CD4-positive, CD25-positive, alpha-beta regulatory T cell (primary cell): ENCODE results near the gene ISOC2. TPM values are rescaled to one million over a fixed set of nuclear protein-coding genes. Genes with fewer than 3 reads are reported as not detected.

Source experiments
- ATAC-seq, 2 donors: fragments of 150-1000 bp; cut with Tn5 transposase; one replicate each; pipeline ENCODE4 v1.10.0; 2021; ENCODE audit warnings: low read depth in 2 of 2, moderate number of reproducible peaks in 2 of 2, moderate library complexity in 1 of 2
- DNase-seq, 3 donors: peaks; one replicate each; pipeline versions ENCODE4 v3.0.0 to v3.0.0-alpha.2; 2012 to 2022; ENCODE audit warnings: mixed read lengths in 1 of 3
- H3K27ac ChIP-seq: one replicate; pipeline ENCODE4 v1.7.0; 2013; ENCODE audit warnings: mild to moderate bottlenecking, low read length; ENCODE audit not compliant: insufficient read depth, poor library complexity, severe bottlenecking
- H3K27me3 ChIP-seq: one replicate; pipeline ENCODE4 v1.7.0; 2013; ENCODE audit warnings: low read length; ENCODE audit not compliant: control insufficient read depth, insufficient read depth
- H3K36me3 ChIP-seq: one replicate; pipeline ENCODE4 v1.7.0; 2013; ENCODE audit warnings: mild to moderate bottlenecking, low read length, moderate library complexity; ENCODE audit not compliant: control insufficient read depth, insufficient read depth
- H3K4me1 ChIP-seq: 2 replicates; pipeline ENCODE4 v1.7.0; 2013; ENCODE audit warnings: mild to moderate bottlenecking, low read length; ENCODE audit not compliant: insufficient read depth, control insufficient read depth, poor library complexity, severe bottlenecking
- H3K4me3 ChIP-seq: one replicate; pipeline ENCODE4 v1.7.0; 2013; ENCODE audit warnings: low read depth, mild to moderate bottlenecking, low read length, moderate library complexity
- H3K9me3 ChIP-seq, 2 experiments: 1 replicate in 1 of 2; 2 replicates in 1 of 2; pipeline ENCODE4 v1.7.0; 2013; ENCODE audit warnings: low read length in 2 of 2, mild to moderate bottlenecking in 1 of 2, moderate library complexity in 1 of 2; ENCODE audit not compliant: control insufficient read depth in 2 of 2
- H3K27ac Mint-ChIP-seq, 3 donors: one replicate each; pipeline ENCODE4 v1.8.0; 2020 to 2022; ENCODE audit warnings: mild to moderate bottlenecking in 3 of 3, mixed read lengths in 3 of 3, moderate library complexity in 2 of 3
- H3K27me3 Mint-ChIP-seq: one replicate; pipeline ENCODE4 v1.8.0; 2022; ENCODE audit warnings: mild to moderate bottlenecking, mixed read lengths
- H3K36me3 Mint-ChIP-seq: one replicate; pipeline ENCODE4 v1.8.0; 2020; ENCODE audit warnings: mixed read lengths
- H3K4me1 Mint-ChIP-seq, 4 donors: one replicate each; pipeline ENCODE4 v1.8.0; 2020 to 2022; ENCODE audit warnings: mixed read lengths in 4 of 4, mild to moderate bottlenecking in 1 of 4
- H3K4me3 Mint-ChIP-seq, 4 donors: one replicate each; pipeline ENCODE4 v1.8.0; 2020 to 2022; ENCODE audit warnings: mild to moderate bottlenecking in 4 of 4, mixed read lengths in 4 of 4, moderate library complexity in 3 of 4
- H3K9me3 Mint-ChIP-seq, 7 donors: one replicate each; pipeline ENCODE4 v1.8.0; 2020 to 2022; ENCODE audit warnings: mixed read lengths in 7 of 7, mild to moderate bottlenecking in 3 of 7, moderate library complexity in 2 of 7
- polyA plus RNA-seq, 4 donors: library from polyadenylated mRNA; unstranded; fragments of 300-500 nt; fragmentation: Illumina TruSeq; gene quantifications; one replicate each; pipeline ENCODE4 v1.2.3, GENCODE V29; 2021
- total RNA-seq: library from RNA; stranded (reverse); gene quantifications from one replicate; pipeline ENCODE4 v1.2.3, GENCODE V29; 2022

The ISOC2 gene
- total and polyA plus RNA-seq, 5 donors from 2014 or later: 6.3 to 34.1 (median 24.9) TPM

DNA sequence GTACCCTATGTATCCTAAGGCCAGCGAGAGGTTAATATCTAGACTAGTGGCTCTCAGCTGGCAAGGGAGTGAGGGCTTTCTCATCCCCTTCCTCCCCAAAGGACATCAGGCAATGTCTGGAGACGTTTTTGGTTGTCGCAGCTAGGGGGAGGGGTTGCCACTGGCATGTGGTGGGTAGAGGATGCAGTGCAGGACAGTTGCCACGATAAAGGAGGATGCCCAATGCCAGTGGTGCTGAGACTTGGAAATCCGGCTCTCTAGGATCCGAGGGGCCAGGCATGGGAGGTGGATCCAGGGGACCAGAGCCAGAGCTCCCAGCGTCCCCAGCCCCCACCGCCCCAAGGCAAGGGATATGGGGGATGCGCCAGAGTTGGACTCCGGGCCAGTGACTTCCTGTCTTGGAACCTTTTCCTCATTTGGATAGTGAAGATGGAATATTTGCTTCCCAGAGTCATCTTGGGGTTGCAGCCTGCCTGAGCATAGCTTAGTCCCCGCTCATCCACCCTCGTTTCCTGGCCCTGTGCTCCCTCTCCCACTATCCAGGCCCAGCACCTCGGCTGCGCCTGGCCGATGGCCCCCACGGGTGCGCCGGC, 31.7 kb upstream of the ISOC2 start:
- H3K27me3 ChIP-seq: no peaks in the 10 kb centered on the region
- DNase-seq: no peak
- peaks cover 4% of the 10 kb centered on the region for H3K36me3 Mint-ChIP-seq
- no peak for ATAC-seq
- no peaks in the 10 kb centered on the region for H3K4me1 ChIP-seq
- no peak overlapping the region for H3K27ac ChIP-seq
- H3K9me3 ChIP-seq: no peaks in the 10 kb centered on the region
- peak overlapping the region in 1 of 4 donors; percentile 31 for H3K4me3 Mint-ChIP-seq
- peaks cover 0 to 6% (median 0%) of the 10 kb centered on the region in 4 donors for H3K4me1 Mint-ChIP-seq
- no peaks in the 10 kb centered on the region for H3K36me3 ChIP-seq
- no peak overlapping the region for H3K27ac Mint-ChIP-seq
- H3K27me3 Mint-ChIP-seq: no peaks in the 10 kb centered on the region
- no peak overlapping the region for H3K4me3 ChIP-seq
- H3K9me3 Mint-ChIP-seq: no peaks in the 10 kb centered on the region

DNA sequence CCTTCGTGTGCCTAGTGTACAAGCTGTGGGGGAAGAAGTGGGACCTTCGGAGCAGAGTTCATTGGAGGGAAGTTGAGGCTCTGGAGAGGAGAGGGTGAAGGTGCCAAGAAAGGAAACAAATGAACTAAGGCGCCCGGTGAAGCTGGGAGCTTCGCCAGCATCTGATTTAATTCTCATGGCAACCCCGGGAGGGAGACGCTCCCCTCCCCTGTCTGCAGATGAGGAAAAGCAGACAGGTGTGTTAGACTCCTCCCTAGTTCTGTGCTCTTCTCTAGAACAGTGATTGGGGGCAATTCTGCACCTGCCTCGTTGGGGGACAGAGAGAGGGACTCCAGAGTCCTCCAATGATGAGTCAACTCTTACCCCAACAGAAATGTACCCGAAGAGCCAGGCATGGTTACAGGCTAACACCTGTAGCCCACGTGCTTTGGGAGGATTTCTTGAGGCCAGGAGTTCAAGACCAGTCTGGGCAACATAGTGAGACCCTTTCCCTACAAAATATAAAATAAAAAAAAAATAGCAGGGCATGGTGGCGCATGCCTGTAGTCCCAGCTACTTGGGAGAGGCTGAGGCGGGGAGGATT, 31.0 kb upstream of the ISOC2 start:
- H3K9me3 ChIP-seq: no peaks in the 10 kb centered on the region
- no peaks in the 10 kb centered on the region for H3K27me3 Mint-ChIP-seq
- peak overlapping the region in 1 of 3 donors; percentile 48 for H3K27ac Mint-ChIP-seq
- ATAC-seq (no peak), DNase-seq (no peak)
- H3K27me3 ChIP-seq: no peaks in the 10 kb centered on the region
- H3K4me3 Mint-ChIP-seq: peak overlapping the region in 1 of 4 donors; percentile 43
- no peaks in the 10 kb centered on the region for H3K36me3 ChIP-seq
- no peak overlapping the region for H3K27ac ChIP-seq
- peaks cover 4% of the 10 kb centered on the region for H3K36me3 Mint-ChIP-seq
- no peak overlapping the region for H3K4me3 ChIP-seq
- no peaks in the 10 kb centered on the region for H3K4me1 ChIP-seq
- H3K9me3 Mint-ChIP-seq: no peaks in the 10 kb centered on the region
- H3K4me1 Mint-ChIP-seq: peaks cover 0 to 6% (median 0%) of the 10 kb centered on the region in 4 donors

DNA sequence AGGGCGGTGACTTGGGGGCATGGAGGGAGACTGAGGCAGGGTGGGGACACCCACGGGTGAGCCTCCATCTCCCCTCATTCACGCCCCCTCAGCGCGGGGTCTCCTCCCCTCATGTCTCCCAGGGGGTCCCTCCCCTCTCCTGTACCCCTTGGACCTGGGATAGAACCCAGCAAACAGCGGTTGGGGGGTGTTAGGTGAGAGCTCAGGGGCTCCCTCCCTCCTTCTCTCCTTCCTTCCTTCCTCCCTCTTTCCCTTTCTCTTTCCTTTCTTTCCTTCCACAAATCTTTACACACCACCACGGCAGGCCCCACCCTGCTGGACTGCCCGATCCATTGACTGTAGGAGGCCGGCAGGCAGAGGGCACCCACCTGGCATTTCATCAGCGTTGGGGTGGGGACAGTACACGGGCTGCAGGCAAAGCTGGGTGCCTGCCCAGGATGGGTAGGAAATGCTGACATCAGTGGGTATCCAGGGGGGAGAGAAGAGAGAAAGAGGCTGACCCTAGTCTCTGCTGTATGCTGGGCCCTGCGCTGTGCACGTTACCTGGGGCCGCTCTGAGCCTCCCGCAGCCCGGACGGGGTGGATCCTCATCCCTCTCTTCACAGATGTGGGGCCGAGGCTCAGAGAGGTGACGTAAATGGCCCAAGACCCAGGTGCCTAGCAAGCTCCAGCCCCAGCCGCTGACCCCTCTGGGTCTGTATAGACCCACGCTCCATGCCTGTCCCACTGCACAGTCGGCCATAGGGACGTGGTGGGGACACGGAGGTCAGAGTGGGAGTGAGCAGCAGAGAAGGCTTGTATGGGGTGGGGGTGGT, 30.3 kb upstream of the ISOC2 start:
- Histone ChIP-seq H3K4me1 (no peaks in the 10 kb centered on the region), H3K9me3 (no peaks in the 10 kb centered on the region), H3K4me3 (no peak overlapping the region), H3K27me3 (no peaks in the 10 kb centered on the region), H3K27ac (no peak overlapping the region), H3K36me3 (no peaks in the 10 kb centered on the region)
- H3K36me3 Mint-ChIP-seq: no peaks in the 10 kb centered on the region
- H3K27ac Mint-ChIP-seq: no peak overlapping the region
- ATAC-seq (no peak), DNase-seq (no peak)
- no peak overlapping the region for H3K4me3 Mint-ChIP-seq
- H3K27me3 Mint-ChIP-seq: no peaks in the 10 kb centered on the region
- H3K9me3 Mint-ChIP-seq: no peaks in the 10 kb centered on the region
- peaks cover 0 to 6% (median 0%) of the 10 kb centered on the region in 4 donors for H3K4me1 Mint-ChIP-seq

DNA sequence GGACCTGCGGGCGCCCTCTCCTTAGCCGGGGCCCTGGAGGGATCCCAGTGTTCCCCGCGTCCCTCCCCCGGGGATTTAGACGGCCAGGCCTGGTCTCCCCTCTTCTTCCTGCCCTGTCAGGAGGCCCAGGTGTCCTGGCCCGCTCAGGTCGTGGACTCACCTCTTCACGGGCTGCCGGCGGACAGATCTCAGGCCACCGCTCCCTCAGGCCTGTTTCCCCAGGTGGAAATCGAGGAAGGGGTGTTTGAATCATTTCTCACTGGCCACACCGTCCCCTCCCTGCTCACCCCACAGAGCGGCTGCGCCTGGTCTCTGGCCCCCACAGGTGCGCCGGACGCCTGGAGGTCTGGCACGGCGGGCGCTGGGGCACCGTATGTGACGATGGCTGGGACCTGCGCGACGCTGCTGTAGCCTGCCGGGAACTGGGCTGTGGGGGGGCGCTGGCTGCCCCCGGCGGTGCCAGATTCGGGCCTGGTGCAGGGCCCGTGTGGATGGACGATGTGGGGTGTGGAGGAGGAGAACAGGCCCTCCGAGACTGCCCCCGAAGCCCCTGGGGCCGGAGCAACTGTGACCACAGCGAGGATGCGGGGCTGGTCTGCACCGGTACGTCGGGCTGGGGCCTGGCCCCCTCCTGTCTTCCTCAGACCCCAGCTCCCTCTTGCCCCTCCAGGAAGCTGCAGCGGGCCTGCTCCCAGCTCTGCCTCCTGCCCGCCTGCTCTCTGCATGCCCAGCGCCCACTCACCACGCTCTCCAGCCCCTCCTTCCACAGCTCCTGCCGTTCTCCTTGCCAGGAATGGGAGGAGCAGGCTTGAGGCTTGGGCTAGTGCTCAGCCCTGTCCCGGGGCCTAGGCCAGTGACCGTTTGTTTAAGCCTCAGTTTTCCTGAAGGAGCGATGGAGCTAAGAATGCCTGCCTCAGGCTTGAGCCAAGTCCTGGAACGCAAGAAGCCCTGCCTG, 29.3 kb upstream of the ISOC2 start:
- H3K4me3 Mint-ChIP-seq: no peak overlapping the region
- no peaks in the 10 kb centered on the region for H3K36me3 Mint-ChIP-seq
- no peaks in the 10 kb centered on the region for H3K27me3 Mint-ChIP-seq
- DNase-seq (no peak), ATAC-seq (no peak)
- H3K9me3 Mint-ChIP-seq: no peaks in the 10 kb centered on the region
- H3K27me3 ChIP-seq: no peaks in the 10 kb centered on the region
- H3K27ac ChIP-seq: no peak overlapping the region
- H3K27ac Mint-ChIP-seq: no peak overlapping the region
- no peak overlapping the region for H3K4me3 ChIP-seq
- no peaks in the 10 kb centered on the region for H3K36me3 ChIP-seq
- H3K9me3 ChIP-seq: no peaks in the 10 kb centered on the region
- H3K4me1 Mint-ChIP-seq: peaks cover 0 to 10% (median 2%) of the 10 kb centered on the region in 4 donors
- H3K4me1 ChIP-seq: no peaks in the 10 kb centered on the region

DNA sequence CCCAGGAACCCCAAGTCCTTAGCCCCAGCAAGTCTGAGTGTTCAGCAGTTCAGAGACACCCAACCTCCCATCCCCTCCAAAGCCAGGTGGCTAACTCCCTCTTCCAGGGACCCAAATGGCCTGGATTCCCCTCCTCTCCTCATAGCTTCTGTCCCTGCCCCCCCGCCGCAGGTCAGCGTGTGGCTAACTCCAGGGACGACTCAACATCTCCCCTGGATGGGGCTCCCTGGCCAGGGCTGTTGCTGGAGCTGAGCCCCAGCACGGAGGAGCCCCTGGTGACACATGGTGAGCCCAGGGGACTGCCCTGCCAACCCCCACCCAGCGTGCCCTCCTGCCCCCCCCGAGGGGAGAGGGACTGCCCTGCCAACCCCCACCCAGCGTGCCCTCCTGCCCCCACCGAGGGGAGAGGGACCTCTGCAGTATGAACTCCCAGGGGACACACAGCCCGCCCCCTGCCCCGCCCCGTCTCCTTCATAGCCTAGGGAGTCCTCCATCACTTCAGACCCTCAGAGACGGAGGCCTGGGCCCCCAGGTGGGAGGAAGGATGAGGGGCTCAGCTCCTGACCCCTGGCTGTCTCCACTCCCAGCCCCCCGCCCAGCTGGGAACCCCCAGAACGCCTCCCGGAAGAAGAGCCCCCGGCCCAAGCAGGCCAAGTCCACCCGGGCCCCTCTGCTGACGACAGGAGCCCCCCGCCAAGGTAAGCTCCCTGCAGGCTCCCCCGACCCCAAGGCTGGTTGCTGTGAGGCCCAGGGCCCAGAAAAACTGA, 28.5 kb upstream of the ISOC2 start:
- H3K4me1 ChIP-seq: peaks cover 6% of the 10 kb centered on the region

DNA sequence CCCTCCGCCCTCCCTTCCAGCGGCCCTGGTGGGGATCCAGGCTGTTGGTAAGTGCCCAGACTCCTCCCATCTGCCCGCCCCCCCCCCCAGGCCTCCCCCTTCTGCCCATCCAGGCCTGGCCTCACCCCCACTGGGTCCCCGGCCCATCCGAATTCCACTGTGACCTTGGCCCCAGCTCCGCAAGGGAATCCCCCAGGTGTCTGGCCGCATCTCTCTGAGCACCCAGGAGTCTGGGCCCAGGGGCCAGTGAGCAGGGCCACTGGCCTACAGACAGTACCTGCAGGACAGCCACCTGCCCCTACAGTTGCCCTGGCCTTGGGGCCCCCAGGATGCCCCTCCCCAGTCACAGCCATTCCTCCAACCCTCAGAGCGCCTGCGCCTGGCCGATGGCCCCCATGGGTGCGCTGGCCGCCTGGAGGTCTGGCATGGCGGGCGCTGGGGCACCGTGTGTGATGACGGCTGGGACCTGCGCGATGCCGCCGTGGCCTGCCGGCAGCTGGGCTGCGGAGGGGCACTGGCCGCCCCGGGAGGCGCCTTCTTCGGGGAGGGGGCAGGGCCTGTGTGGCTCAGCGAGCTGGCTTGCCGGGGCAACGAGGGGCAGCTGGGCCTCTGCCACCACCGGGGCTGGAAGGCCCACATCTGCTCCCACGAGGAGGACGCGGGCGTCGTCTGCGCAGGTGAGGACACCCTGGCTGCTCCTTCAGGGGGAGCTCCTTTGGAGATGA, 27.7 kb upstream of the ISOC2 start:
- Histone ChIP-seq H3K9me3 (no peaks in the 10 kb centered on the region), H3K4me3 (no peak overlapping the region), H3K27me3 (no peaks in the 10 kb centered on the region), H3K4me1 (peaks cover 13% of the 10 kb centered on the region), H3K27ac (no peak overlapping the region), H3K36me3 (no peaks in the 10 kb centered on the region)
- DNase-seq: no peak
- peak overlapping the region in 1 of 4 donors; percentile 38 for H3K4me3 Mint-ChIP-seq
- H3K27ac Mint-ChIP-seq: no peak overlapping the region
- no peaks in the 10 kb centered on the region for H3K27me3 Mint-ChIP-seq
- no peak for ATAC-seq
- no peaks in the 10 kb centered on the region for H3K36me3 Mint-ChIP-seq
- H3K4me1 Mint-ChIP-seq: peaks cover 0 to 8% (median 3%) of the 10 kb centered on the region in 4 donors
- no peaks in the 10 kb centered on the region for H3K9me3 Mint-ChIP-seq

More for the DNA sequence above, 28.5 kb upstream of the ISOC2 start:
- no peak for ATAC-seq
- Mint-ChIP-seq H3K4me3 (no peak overlapping the region), H3K9me3 (no peaks in the 10 kb centered on the region), H3K36me3 (no peaks in the 10 kb centered on the region), H3K27me3 (no peaks in the 10 kb centered on the region), H3K4me1 (peaks cover 0 to 9% (median 3%) of the 10 kb centered on the region in 4 donors), H3K27ac (no peak overlapping the region)
- no peak overlapping the region for H3K27ac ChIP-seq
- H3K36me3 ChIP-seq: no peaks in the 10 kb centered on the region
- no peak overlapping the region for H3K4me3 ChIP-seq
- H3K27me3 ChIP-seq: no peaks in the 10 kb centered on the region
- no peak for DNase-seq
- H3K9me3 ChIP-seq: no peaks in the 10 kb centered on the region
